Chondrocyte (in vitro differentiated cells): ENCODE measurements around the gene SLC41A1. TPM values are rescaled to one million over a fixed set of nuclear protein-coding genes. Genes with fewer than 3 reads are reported as not detected.

Source experiments
- DNase-seq: peaks from one replicate; pipeline ENCODE4 v3.0.0; 2021; ENCODE audit warnings: mixed read lengths, low spot score
- H3K27ac Mint-ChIP-seq: one replicate; pipeline ENCODE4 v1.8.0; 2021; ENCODE audit warnings: mild to moderate bottlenecking, moderate library complexity, mixed read lengths; ENCODE audit not compliant: unreplicated experiment
- H3K27me3 Mint-ChIP-seq: 2 replicates; pipeline ENCODE4 v1.8.0; 2021; ENCODE audit warnings: low read depth, mixed read lengths
- H3K36me3 Mint-ChIP-seq: 2 replicates; pipeline ENCODE4 v1.8.0; 2021; ENCODE audit warnings: low read depth, mixed read lengths
- H3K4me1 Mint-ChIP-seq: 2 replicates; pipeline ENCODE4 v1.8.0; 2021; ENCODE audit warnings: low read depth, mild to moderate bottlenecking, mixed read lengths
- H3K4me3 Mint-ChIP-seq: one replicate; pipeline ENCODE4 v1.8.0; 2021; ENCODE audit warnings: mild to moderate bottlenecking, moderate library complexity, mixed read lengths; ENCODE audit not compliant: unreplicated experiment
- H3K9me3 Mint-ChIP-seq: 2 replicates; pipeline ENCODE4 v1.8.0; 2021; ENCODE audit warnings: low read depth, mixed read lengths
- total RNA-seq: library from RNA; stranded (reverse); gene quantifications from 3 replicates; pipeline ENCODE4 v1.2.1, GENCODE V29; 2021
- TF ChIP-seq, protein P1 (sequence below): fragments of 200-600 bp; sonication (generic); IDR thresholded peaks from 2 replicates; pipeline ENCODE4 v1.5.0; 2021; ENCODE audit warnings: antibody characterized with exemption, mild to moderate bottlenecking, moderate library complexity

Gene SLC41A1
- total RNA-seq, 1 donor from 2014 or later, result 23.5 TPM

DNA sequence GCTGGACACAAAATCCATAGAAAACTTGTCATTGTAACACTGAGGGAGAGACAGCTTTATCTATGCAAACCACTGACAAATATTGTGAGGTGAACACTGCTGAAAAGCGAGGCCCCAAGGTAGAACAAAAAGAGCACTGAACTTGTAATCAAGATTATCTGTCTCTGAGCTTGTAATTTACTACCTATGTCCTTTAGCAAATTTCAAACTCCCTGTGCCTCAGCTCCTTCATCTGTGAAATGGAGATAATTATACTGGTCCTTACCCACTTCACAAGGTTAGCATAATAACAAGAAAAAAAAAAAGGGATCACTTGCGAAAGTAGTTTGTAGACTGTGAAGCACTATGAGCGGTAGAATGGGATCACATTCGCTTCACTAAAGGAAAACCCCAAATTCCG is 58.1 kb downstream of the SLC41A1 start:
- Mint-ChIP-seq H3K4me3 (no peak overlapping the region), H3K36me3 (no peaks in the 10 kb centered on the region)

DNA sequence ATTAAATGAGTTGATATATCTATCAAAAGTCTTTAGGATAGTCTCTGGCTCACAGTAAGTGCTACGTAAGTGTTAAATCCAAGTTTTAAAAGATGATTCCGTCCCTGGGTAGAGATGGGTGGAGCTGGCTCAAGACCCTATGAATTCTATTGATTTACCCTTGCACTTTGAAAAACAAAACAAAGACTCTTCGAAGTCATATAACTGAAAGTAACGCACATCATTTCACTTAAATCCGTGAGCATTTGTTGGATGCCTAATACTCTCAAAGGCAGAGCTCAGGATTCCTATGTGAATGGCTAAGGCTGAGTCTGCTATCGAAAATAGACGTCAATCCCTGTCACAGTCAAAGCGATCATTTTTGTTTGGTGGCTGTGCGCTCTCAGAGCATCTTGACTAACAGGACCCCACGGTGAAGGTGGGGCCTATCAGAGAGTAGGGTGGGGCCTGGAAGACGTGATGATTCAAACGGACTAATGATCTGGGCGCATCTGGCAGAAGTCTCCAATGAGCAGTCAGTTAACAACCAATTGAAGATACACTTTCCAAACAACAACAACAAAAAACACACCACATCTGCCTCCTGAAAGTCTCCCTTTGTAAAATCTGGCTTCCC is 61.9 kb downstream of the SLC41A1 start:
- peaks cover under 1% of the 10 kb centered on the region for H3K27me3 Mint-ChIP-seq
- H3K36me3 Mint-ChIP-seq, result no peaks in the 10 kb centered on the region
- DNase-seq, result no peak
- H3K4me1 Mint-ChIP-seq, result peaks cover 23% of the 10 kb centered on the region
- no peak overlapping the region for H3K27ac Mint-ChIP-seq
- no peaks in the 10 kb centered on the region for H3K9me3 Mint-ChIP-seq
- TF ChIP-seq, protein P1, sequence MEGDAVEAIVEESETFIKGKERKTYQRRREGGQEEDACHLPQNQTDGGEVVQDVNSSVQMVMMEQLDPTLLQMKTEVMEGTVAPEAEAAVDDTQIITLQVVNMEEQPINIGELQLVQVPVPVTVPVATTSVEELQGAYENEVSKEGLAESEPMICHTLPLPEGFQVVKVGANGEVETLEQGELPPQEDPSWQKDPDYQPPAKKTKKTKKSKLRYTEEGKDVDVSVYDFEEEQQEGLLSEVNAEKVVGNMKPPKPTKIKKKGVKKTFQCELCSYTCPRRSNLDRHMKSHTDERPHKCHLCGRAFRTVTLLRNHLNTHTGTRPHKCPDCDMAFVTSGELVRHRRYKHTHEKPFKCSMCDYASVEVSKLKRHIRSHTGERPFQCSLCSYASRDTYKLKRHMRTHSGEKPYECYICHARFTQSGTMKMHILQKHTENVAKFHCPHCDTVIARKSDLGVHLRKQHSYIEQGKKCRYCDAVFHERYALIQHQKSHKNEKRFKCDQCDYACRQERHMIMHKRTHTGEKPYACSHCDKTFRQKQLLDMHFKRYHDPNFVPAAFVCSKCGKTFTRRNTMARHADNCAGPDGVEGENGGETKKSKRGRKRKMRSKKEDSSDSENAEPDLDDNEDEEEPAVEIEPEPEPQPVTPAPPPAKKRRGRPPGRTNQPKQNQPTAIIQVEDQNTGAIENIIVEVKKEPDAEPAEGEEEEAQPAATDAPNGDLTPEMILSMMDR, result no peak
- peak overlapping the region; percentile 37 for H3K4me3 Mint-ChIP-seq

More for the DNA sequence above, 58.1 kb downstream of the SLC41A1 start:
- Mint-ChIP-seq H3K27me3 (peaks cover 3% of the 10 kb centered on the region), H3K4me1 (no peaks in the 10 kb centered on the region), H3K9me3 (no peaks in the 10 kb centered on the region), H3K27ac (no peak overlapping the region)
- no peak for DNase-seq
- TF ChIP-seq, protein P1, result no peak

DNA sequence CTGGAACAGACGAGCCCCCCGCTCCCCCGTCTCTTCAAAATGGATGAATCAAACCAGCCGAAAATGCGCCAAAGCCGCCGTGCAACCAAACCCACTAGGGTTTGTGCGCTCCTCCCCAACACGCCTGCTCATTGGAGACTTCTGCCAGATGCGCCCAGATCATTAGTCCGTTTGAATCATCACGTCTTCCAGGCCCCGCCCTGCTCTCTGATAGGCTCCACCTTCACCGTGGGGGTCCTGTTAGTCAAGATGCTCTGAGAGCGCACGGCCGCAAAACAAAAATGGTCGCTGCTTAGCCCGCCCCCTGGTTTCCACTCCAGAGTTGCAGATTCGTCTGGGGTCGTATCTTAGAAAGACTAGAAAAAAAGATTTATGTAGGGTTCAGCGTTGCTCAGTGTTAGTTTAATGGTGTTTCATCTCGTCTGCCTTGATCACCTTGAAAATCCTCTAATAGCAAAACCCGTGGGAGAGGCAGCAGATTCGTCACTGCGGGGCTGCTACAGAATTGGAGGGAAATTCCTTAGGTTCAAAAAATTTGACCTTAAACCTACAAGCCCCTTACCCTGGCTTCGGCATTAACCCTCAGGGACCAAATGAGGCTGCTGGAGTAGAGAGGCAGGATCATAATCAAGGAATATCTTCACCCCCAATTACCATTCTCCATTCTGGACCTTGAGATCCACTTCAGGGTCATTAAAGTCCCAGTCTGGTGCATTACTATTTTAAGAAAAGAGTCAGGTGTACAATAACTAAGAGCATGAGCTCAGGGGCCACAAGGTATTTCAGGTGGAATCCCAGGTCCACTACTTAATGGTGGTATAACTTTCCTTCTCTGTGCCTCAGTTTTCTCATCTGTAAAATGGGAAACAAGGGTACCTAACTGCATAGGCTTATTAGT is 62.6 kb downstream of the SLC41A1 start, which contains the start of gene NUCKS1:
Gene NUCKS1 (minus strand): TSS at position 45 of the 898 bp plus-strand sequence. CDS start 209 bp downstream, outside the sequence.
- Mint-ChIP-seq H3K27me3 (no peaks in the 10 kb centered on the region), H3K27ac (peak within 1 kb of the TSS; percentile 97), H3K4me3 (peak within 1 kb of the TSS; percentile 90), H3K9me3 (no peaks in the 10 kb centered on the region), H3K4me1 (peaks cover 29% of the 10 kb centered on the region), H3K36me3 (no peaks in the 10 kb centered on the region)
- DNase-seq, result peak; percentile 99
- TF ChIP-seq, protein P1, result peak; percentile 33

DNA sequence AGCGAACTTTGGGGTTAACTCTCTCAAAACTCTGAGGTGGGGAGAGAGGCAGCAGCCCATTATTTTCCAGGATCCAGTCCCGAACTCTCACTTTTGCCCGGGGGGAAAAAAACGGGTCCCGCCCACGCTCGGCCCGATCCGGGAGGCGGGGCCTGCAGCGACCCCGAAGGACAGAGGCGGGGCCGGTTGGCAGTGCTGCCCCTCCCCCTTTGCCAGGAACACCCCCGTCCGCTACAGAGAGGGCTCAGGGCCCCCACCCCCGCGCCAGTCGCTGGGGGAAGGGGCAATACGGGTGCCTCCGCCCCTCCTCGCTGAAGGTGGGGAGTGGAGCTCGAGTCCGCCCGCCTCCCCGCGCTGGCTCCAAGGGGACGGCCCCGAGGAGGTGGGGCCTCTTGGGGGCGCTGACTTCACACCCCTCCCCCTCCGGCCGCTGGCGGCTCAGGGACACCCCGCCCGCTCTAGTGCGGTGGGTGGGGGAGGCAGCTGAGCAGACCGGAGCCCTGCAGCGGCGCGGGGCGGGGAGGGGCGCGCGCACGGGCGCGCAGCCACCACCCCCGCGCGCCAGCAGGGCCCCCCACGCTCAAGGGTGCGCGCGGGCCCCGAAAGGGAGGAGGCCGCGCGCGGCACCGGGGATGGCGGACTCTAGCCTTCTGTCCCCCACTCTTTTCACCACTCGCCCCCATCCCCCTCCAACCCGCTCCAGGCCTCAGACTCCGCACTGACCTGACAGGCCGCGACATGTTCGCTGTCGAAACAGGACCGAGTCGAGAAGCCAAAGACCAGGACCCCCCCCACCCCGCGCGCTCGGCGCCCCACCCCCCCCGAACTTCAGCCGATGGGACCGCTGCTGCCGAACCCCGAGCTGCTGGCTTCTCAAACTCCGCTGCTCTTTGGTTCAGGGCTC is 63.5 kb downstream of the SLC41A1 start:
- no peaks in the 10 kb centered on the region for H3K36me3 Mint-ChIP-seq
- no peaks in the 10 kb centered on the region for H3K9me3 Mint-ChIP-seq
- TF ChIP-seq, protein P1, result peak; percentile 32
- H3K4me1 Mint-ChIP-seq, result peaks cover 36% of the 10 kb centered on the region
- peak overlapping the region; percentile 90 for H3K4me3 Mint-ChIP-seq
- H3K27me3 Mint-ChIP-seq, result no peaks in the 10 kb centered on the region
- peak; percentile 98 for DNase-seq
- peak overlapping the region; percentile 97 for H3K27ac Mint-ChIP-seq
